Astrocyte (in vitro differentiated cells and primary cell): Measurements from ENCODE around the gene DNASE1L2. TPM values are rescaled to one million over a fixed set of nuclear protein-coding genes. Genes with fewer than 3 reads are reported as not detected.
"Not testable (repeated sequence)": the region's sequence is repeated elsewhere in the genome, so short reads cannot be mapped to it uniquely, and the experiment has no call there.

Experiments
- DNase-seq: peaks from one replicate; pipeline ENCODE4 v3.0.0-alpha.2; 2010; ENCODE audit warnings: low read depth
- FAIRE-seq: peaks from 2 replicates; lab custom pipeline; 2011; peaks lifted over from hg19 to GRCh38; lab: Jason Lieb, UNC
- H2AFZ ChIP-seq: 2 replicates; pipeline ENCODE4 v1.6.0; 2012; ENCODE audit warnings: low read depth, low read length, inconsistent platforms
- H3K27ac ChIP-seq: 2 replicates; pipeline ENCODE4 v1.5.1; 2011; ENCODE audit warnings: low read depth, low read length, inconsistent platforms
- H3K27me3 ChIP-seq: 2 replicates; pipeline ENCODE4 v1.6.0; 2011; ENCODE audit warnings: low read length, inconsistent platforms; ENCODE audit not compliant: insufficient read depth
- H3K36me3 ChIP-seq: 2 replicates; pipeline ENCODE4 v1.5.1; 2011; ENCODE audit warnings: low read length, inconsistent platforms; ENCODE audit not compliant: insufficient read depth
- H3K4me1 ChIP-seq: 2 replicates; pipeline ENCODE4 v1.5.1; 2011; ENCODE audit warnings: low read length, inconsistent platforms; ENCODE audit not compliant: insufficient read depth
- H3K4me2 ChIP-seq: 2 replicates; pipeline ENCODE4 v1.6.0; 2012; ENCODE audit warnings: low read length, inconsistent platforms
- H3K4me3 ChIP-seq: 2 replicates; pipeline ENCODE4 v1.5.1; 2011; ENCODE audit warnings: low read depth, mild to moderate bottlenecking, low read length, inconsistent platforms; ENCODE audit not compliant: insufficient read depth
- H3K79me2 ChIP-seq: 2 replicates; pipeline ENCODE4 v1.6.0; 2012; ENCODE audit warnings: mild to moderate bottlenecking, low read length, inconsistent platforms; ENCODE audit not compliant: insufficient read depth
- H3K9ac ChIP-seq: 2 replicates; pipeline ENCODE4 v1.6.0; 2012; ENCODE audit warnings: mild to moderate bottlenecking, low read length, inconsistent platforms
- H3K9me3 ChIP-seq: 2 replicates; pipeline ENCODE4 v1.5.1; 2012; ENCODE audit warnings: low read depth, mild to moderate bottlenecking, low read length, inconsistent platforms; ENCODE audit not compliant: insufficient read depth
- H4K20me1 ChIP-seq: 2 replicates; pipeline ENCODE4 v1.6.0; 2012; ENCODE audit warnings: low read length, inconsistent platforms; ENCODE audit not compliant: insufficient read depth
- H3K27ac Mint-ChIP-seq: one replicate; pipeline ENCODE4 v1.8.0; 2021; ENCODE audit warnings: mild to moderate bottlenecking, mixed read lengths; ENCODE audit not compliant: unreplicated experiment
- H3K27me3 Mint-ChIP-seq: one replicate; pipeline ENCODE4 v1.8.0; 2021; ENCODE audit warnings: low read depth, mixed read lengths; ENCODE audit not compliant: unreplicated experiment
- H3K36me3 Mint-ChIP-seq: one replicate; pipeline ENCODE4 v1.8.0; 2021; ENCODE audit warnings: low read depth, mixed read lengths; ENCODE audit not compliant: unreplicated experiment
- H3K4me1 Mint-ChIP-seq: one replicate; pipeline ENCODE4 v1.8.0; 2021; ENCODE audit warnings: low read depth, mixed read lengths; ENCODE audit not compliant: unreplicated experiment
- H3K4me3 Mint-ChIP-seq: one replicate; pipeline ENCODE4 v1.8.0; 2021; ENCODE audit warnings: mild to moderate bottlenecking, moderate library complexity, mixed read lengths; ENCODE audit not compliant: unreplicated experiment
- H3K9me3 Mint-ChIP-seq: one replicate; pipeline ENCODE4 v1.8.0; 2021; ENCODE audit warnings: mild to moderate bottlenecking, mixed read lengths; ENCODE audit not compliant: unreplicated experiment
- CTCF ChIP-seq: IDR thresholded peaks from 2 replicates; pipeline ENCODE4 v1.5.1; 2011; ENCODE audit warnings: low read depth, mild to moderate bottlenecking, inconsistent platforms, low read length, moderate library complexity; ENCODE audit not compliant: insufficient read depth
- EZH2 ChIP-seq: IDR thresholded peaks from 2 replicates; pipeline ENCODE4 v1.6.1; 2012; ENCODE audit warnings: mild to moderate bottlenecking, low read length, inconsistent platforms; ENCODE audit not compliant: insufficient read depth
- total RNA-seq: library from RNA; stranded (reverse); gene quantifications from 2 replicates; pipeline ENCODE4 v1.2.1, GENCODE V29; 2021

The DNASE1L2 gene
- total RNA-seq, 1 donor from 2014 or later: 1.3 TPM

GRCh38 chr16:2267505-2267912 lies 31.3 kb downstream of the DNASE1L2 start:
- H3K4me3 Mint-ChIP-seq: peak overlapping the region; percentile 97
- peaks cover 16% of the 10 kb centered on the region for H3K4me1 Mint-ChIP-seq
- H3K27me3 Mint-ChIP-seq, H3K9me3 ChIP-seq, H3K36me3 Mint-ChIP-seq, FAIRE-seq, H3K9me3 Mint-ChIP-seq, DNase-seq, H3K27me3 ChIP-seq: not testable (repeated sequence)
- Histone ChIP-seq H3K4me2 (peak overlapping the region; percentile 86), H2AFZ (peak overlapping the region; percentile 99), H4K20me1 (peaks cover 78% of the 10 kb centered on the region), H3K9ac (peak overlapping the region; percentile 88), H3K79me2 (peaks cover 78% of the 10 kb centered on the region), H3K4me3 (peak overlapping the region; percentile 77), H3K27ac (peak overlapping the region; percentile 94), H3K4me1 (peaks cover 17% of the 10 kb centered on the region), H3K36me3 (peaks cover 16% of the 10 kb centered on the region)
- peak overlapping the region; percentile 93 for H3K27ac Mint-ChIP-seq

- no peak for TF ChIP-seq EZH2
- TF ChIP-seq CTCF: no peak
- FAIRE-seq: no peak
- Mint-ChIP-seq H3K27ac (peak within 1 kb of the TSS; percentile 93), H3K4me1 (peaks cover 16% of the 10 kb centered on the region), H3K9me3 (no peaks in the 10 kb centered on the region), H3K4me3 (peak within 1 kb of the TSS; percentile 97), H3K36me3 (peaks cover 10% of the 10 kb centered on the region), H3K27me3 (no peaks in the 10 kb centered on the region)
- Histone ChIP-seq H3K4me3 (peak within 1 kb of the TSS; percentile 77), H3K9ac (peak within 1 kb of the TSS; percentile 88), H4K20me1 (peaks cover 74% of the 10 kb centered on the region), H2AFZ (peak within 1 kb of the TSS; percentile 99), H3K4me2 (peak within 1 kb of the TSS; percentile 86), H3K79me2 (peaks cover 73% of the 10 kb centered on the region), H3K4me1 (peaks cover 17% of the 10 kb centered on the region), H3K27ac (peak within 1 kb of the TSS; percentile 94), H3K36me3 (peaks cover 12% of the 10 kb centered on the region), H3K27me3 (no peaks in the 10 kb centered on the region), H3K9me3 (no peaks in the 10 kb centered on the region)
- DNase-seq: peak; percentile 87
Observed at GRCh38 chr16:2267913-2268666, 31.8 kb downstream of the DNASE1L2 start, which contains the start of gene RNPS1. Gene RNPS1, minus strand, starts transcription at chr16:2268126. Its CDS starts 3,483 bp downstream, at chr16:2264643.

- no peaks in the 10 kb centered on the region for H3K27me3 Mint-ChIP-seq
- TF ChIP-seq EZH2 (no peak), CTCF (no peak)
- Histone ChIP-seq H3K36me3 (no peaks in the 10 kb centered on the region), H3K4me2 (no peak overlapping the region), H4K20me1 (peaks cover 54% of the 10 kb centered on the region), H3K9me3 (no peaks in the 10 kb centered on the region), H3K79me2 (peaks cover 53% of the 10 kb centered on the region), H3K9ac (no peak overlapping the region), H2AFZ (no peak overlapping the region), H3K27me3 (no peaks in the 10 kb centered on the region), H3K27ac (no peak overlapping the region), H3K4me1 (peaks cover 17% of the 10 kb centered on the region), H3K4me3 (no peak overlapping the region)
- peaks cover 15% of the 10 kb centered on the region for H3K4me1 Mint-ChIP-seq
- H3K4me3 Mint-ChIP-seq: peak overlapping the region; percentile 90
- FAIRE-seq (no peak), DNase-seq (no peak)
- H3K27ac Mint-ChIP-seq: no peak overlapping the region
- H3K36me3 Mint-ChIP-seq: peaks cover 9% of the 10 kb centered on the region
- no peaks in the 10 kb centered on the region for H3K9me3 Mint-ChIP-seq
Observed at GRCh38 chr16:2270070-2270462, 33.8 kb downstream of the DNASE1L2 start.
